H9 (cell line): ENCODE results near the gene NCKAP5. TPM values are rescaled to one million over a fixed set of nuclear protein-coding genes. Genes with fewer than 3 reads are reported as not detected.

ENCODE experiments used
- DNase-seq: peaks from one replicate; pipeline ENCODE4 v3.0.0-alpha.2; 2017
- H2AFZ ChIP-seq: one replicate; pipeline ENCODE4 v1.6.1; 2013; ENCODE audit warnings: mild to moderate bottlenecking, low read length, control low read depth, moderate library complexity
- H2AK5ac ChIP-seq: 2 replicates; pipeline ENCODE4 v1.6.1; 2013; ENCODE audit warnings: low read length, control low read depth, mixed read lengths; ENCODE audit not compliant: insufficient read length
- H2BK120ac ChIP-seq: one replicate; pipeline ENCODE4 v1.6.1; 2013; ENCODE audit warnings: low read depth, mild to moderate bottlenecking, low read length, control low read depth, inconsistent platforms; ENCODE audit not compliant: poor library complexity, severe bottlenecking
- H2BK12ac ChIP-seq: 2 replicates; pipeline ENCODE4 v1.6.1; 2013; ENCODE audit warnings: low read length, control low read depth, mixed read lengths, low read depth; ENCODE audit not compliant: insufficient read length
- H2BK15ac ChIP-seq: 2 replicates; pipeline ENCODE4 v1.6.1; 2013; ENCODE audit warnings: low read depth, low read length, control low read depth
- H2BK20ac ChIP-seq: one replicate; pipeline ENCODE4 v1.6.1; 2013; ENCODE audit warnings: low read depth, mild to moderate bottlenecking, low read length, control low read depth, inconsistent platforms; ENCODE audit not compliant: poor library complexity, severe bottlenecking
- H2BK5ac ChIP-seq: 2 replicates; pipeline ENCODE4 v1.6.1; 2013; ENCODE audit warnings: low read length, control low read depth, mixed read lengths; ENCODE audit not compliant: insufficient read length
- H3K14ac ChIP-seq: 2 replicates; pipeline ENCODE4 v1.6.1; 2013; ENCODE audit warnings: low read length, control low read depth; ENCODE audit not compliant: insufficient read depth
- H3K18ac ChIP-seq: 2 replicates; pipeline ENCODE4 v1.6.1; 2013; ENCODE audit warnings: low read depth, mild to moderate bottlenecking, mixed read lengths, low read length, control low read depth; ENCODE audit not compliant: insufficient read length
- H3K23ac ChIP-seq: 2 replicates; pipeline ENCODE4 v1.6.1; 2013; ENCODE audit warnings: low read length, control low read depth, mixed read lengths, low read depth; ENCODE audit not compliant: insufficient read length
- H3K23me2 ChIP-seq: 2 replicates; pipeline ENCODE4 v1.6.1; 2013; ENCODE audit warnings: low read depth, mild to moderate bottlenecking, mixed read lengths, low read length, control low read depth; ENCODE audit not compliant: insufficient read length, poor library complexity, severe bottlenecking
- H3K27ac ChIP-seq: 2 replicates; pipeline ENCODE4 v1.5.1; 2013; ENCODE audit warnings: low read length, control low read depth, mixed read lengths, low read depth; ENCODE audit not compliant: insufficient read length
- H3K27me3 ChIP-seq: 2 replicates; pipeline ENCODE4 v1.6.1; 2013; ENCODE audit warnings: low read length, control low read depth, inconsistent platforms; ENCODE audit not compliant: insufficient read depth
- H3K4ac ChIP-seq: 2 replicates; pipeline ENCODE4 v1.6.1; 2013; ENCODE audit warnings: low read depth, mild to moderate bottlenecking, control low read depth, inconsistent platforms, low read length, moderate library complexity
- H3K4me1 ChIP-seq: 2 replicates; pipeline ENCODE4 v1.6.1; 2013; ENCODE audit warnings: low read length, control low read depth, inconsistent platforms; ENCODE audit not compliant: insufficient read depth
- H3K4me2 ChIP-seq: 2 replicates; pipeline ENCODE4 v1.6.1; 2013; ENCODE audit warnings: low read length, control low read depth, mixed read lengths; ENCODE audit not compliant: insufficient read length, insufficient read depth
- H3K56ac ChIP-seq: 2 replicates; pipeline ENCODE4 v1.6.1; 2013; ENCODE audit warnings: low read depth, mild to moderate bottlenecking, mixed read lengths, low read length, control low read depth; ENCODE audit not compliant: insufficient read length
- H3K79me1 ChIP-seq: 2 replicates; pipeline ENCODE4 v1.6.1; 2013; ENCODE audit warnings: low read depth, mild to moderate bottlenecking, moderate library complexity, low read length, control low read depth, inconsistent platforms; ENCODE audit not compliant: insufficient read depth, poor library complexity, severe bottlenecking
- H3K79me2 ChIP-seq: 2 replicates; pipeline ENCODE4 v1.6.1; 2013; ENCODE audit warnings: low read length, control low read depth, inconsistent platforms; ENCODE audit not compliant: insufficient read depth
- H3K9ac ChIP-seq: 2 replicates; pipeline ENCODE4 v1.6.1; 2013; ENCODE audit warnings: low read length, control low read depth, mixed read lengths; ENCODE audit not compliant: insufficient read length; ENCODE audit errors: extremely low read depth
- H3K9me3 ChIP-seq: one replicate; pipeline ENCODE4 v1.6.1; 2013; ENCODE audit warnings: low read depth, low read length, inconsistent platforms; ENCODE audit not compliant: control insufficient read depth
- H3T11ph ChIP-seq: one replicate; pipeline ENCODE4 v1.6.1; 2013; ENCODE audit warnings: mild to moderate bottlenecking, low read length, control low read depth, inconsistent platforms
- H4K20me1 ChIP-seq: one replicate; pipeline ENCODE4 v1.6.1; 2013; ENCODE audit not compliant: control insufficient read depth, insufficient read length, insufficient read depth
- H4K5ac ChIP-seq: 2 replicates; pipeline ENCODE4 v1.6.1; 2013; ENCODE audit warnings: low read depth, mild to moderate bottlenecking, mixed read lengths, low read length, control low read depth; ENCODE audit not compliant: insufficient read length
- H4K8ac ChIP-seq: replicated peaks from 2 replicates; pipeline ENCODE4 v1.6.1; 2013; ENCODE audit warnings: low read length, control low read depth, mixed read lengths, low read depth; ENCODE audit not compliant: insufficient read length
- H4K91ac ChIP-seq: 2 replicates; pipeline ENCODE4 v1.6.1; 2013; ENCODE audit warnings: low read depth, mild to moderate bottlenecking, moderate library complexity, mixed read lengths, low read length, control low read depth; ENCODE audit not compliant: insufficient read length
- H3K27ac Mint-ChIP-seq, 3 experiments: 2 replicates in 2 of 3; 3 replicates in 1 of 3; pipeline ENCODE4 v1.8.0; 2020 to 2021; ENCODE audit warnings: mixed read lengths in 3 of 3, mild to moderate bottlenecking in 1 of 3, moderate library complexity in 1 of 3
- H3K27me3 Mint-ChIP-seq: 2 replicates; pipeline ENCODE4 v1.8.0; 2021; ENCODE audit warnings: low read depth, mild to moderate bottlenecking, moderate library complexity, mixed read lengths
- H3K36me3 Mint-ChIP-seq, 3 experiments: 2 replicates in 2 of 3; 3 replicates in 1 of 3; pipeline ENCODE4 v1.8.0; 2020 to 2021; ENCODE audit warnings: low read depth in 3 of 3, mixed read lengths in 3 of 3; ENCODE audit not compliant: insufficient read depth in 1 of 3
- H3K4me1 Mint-ChIP-seq, 2 experiments: 2 replicates each; pipeline ENCODE4 v1.8.0; 2020; ENCODE audit warnings: mixed read lengths in 2 of 2
- H3K4me3 Mint-ChIP-seq, 2 experiments: 2 replicates in 1 of 2; 3 replicates in 1 of 2; pipeline ENCODE4 v1.8.0; 2020 to 2021; ENCODE audit warnings: mild to moderate bottlenecking in 2 of 2, mixed read lengths in 2 of 2, moderate library complexity in 1 of 2
- H3K9me3 Mint-ChIP-seq, 2 experiments: 2 replicates in 1 of 2; 3 replicates in 1 of 2; pipeline ENCODE4 v1.8.0; 2020; ENCODE audit warnings: mild to moderate bottlenecking in 2 of 2, mixed read lengths in 2 of 2, moderate library complexity in 1 of 2
- WGBS: extraction: QIAGEN DNeasy Blood & Tissue Kit; methylation state at CpG from one replicate; pipeline ENCODE4 v1.1.7; 2013; ENCODE audit warnings: missing lambda C conversion rate, low lambda C conversion rate, mixed read lengths; ENCODE audit not compliant: insufficient read length; ENCODE audit errors: extremely low coverage; 5-methylcytosine and 5-hydroxymethylcytosine counted together
- total RNA-seq: library from RNA; stranded (reverse); gene quantifications from 2 replicates; pipeline ENCODE4 v1.2.1, GENCODE V29; 2021
- TF ChIP-seq, protein P1 (sequence below): fragments of 200-600 bp; sonication (generic); conservative IDR thresholded peaks from 3 replicates; pipeline ENCODE4 v1.8.0; 2021; ENCODE audit warnings: antibody characterized with exemption, mild to moderate bottlenecking

The NCKAP5 gene
- total RNA-seq, 1 experiment from 2014 or later: 0.26 TPM

DNA sequence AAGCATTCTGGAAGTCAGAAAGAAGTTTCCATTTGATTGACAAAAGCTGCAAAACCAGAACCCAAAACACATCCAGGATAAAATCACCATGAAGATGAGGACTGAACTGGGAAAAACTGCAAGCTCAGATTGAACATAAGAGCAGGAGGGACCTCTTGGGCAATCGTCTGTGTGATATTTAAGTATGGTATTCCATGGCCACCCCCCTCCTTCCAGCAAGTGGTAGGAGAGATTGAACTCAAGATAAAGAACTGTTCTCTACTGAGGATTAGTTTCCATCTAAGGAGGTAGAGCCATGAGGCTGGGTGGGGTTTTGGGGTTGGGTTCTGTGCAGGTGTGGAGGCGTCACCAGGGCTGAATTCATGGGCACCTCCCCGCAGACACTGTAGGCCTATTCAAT is 251.1 kb downstream of the NCKAP5 start:
- WGBS: no CpG with 5 or more reads among the region's 3 CpGs
- no peaks in the 10 kb centered on the region for H3K79me1 ChIP-seq
- peaks cover 0 to 10% (median 5%) of the 10 kb centered on the region in 3 experiments; a peak in 4 of 7 replicates for H3K36me3 Mint-ChIP-seq
- H3K23ac ChIP-seq: no peak overlapping the region
- DNase-seq: no peak
- H3K4me1 ChIP-seq: no peaks in the 10 kb centered on the region
- H3K4me2 ChIP-seq: no peak overlapping the region
- no peak overlapping the region for H3K27ac Mint-ChIP-seq
- no peak overlapping the region for H3K9ac ChIP-seq
- H2BK12ac ChIP-seq: no peak overlapping the region
- TF ChIP-seq, protein P1, sequence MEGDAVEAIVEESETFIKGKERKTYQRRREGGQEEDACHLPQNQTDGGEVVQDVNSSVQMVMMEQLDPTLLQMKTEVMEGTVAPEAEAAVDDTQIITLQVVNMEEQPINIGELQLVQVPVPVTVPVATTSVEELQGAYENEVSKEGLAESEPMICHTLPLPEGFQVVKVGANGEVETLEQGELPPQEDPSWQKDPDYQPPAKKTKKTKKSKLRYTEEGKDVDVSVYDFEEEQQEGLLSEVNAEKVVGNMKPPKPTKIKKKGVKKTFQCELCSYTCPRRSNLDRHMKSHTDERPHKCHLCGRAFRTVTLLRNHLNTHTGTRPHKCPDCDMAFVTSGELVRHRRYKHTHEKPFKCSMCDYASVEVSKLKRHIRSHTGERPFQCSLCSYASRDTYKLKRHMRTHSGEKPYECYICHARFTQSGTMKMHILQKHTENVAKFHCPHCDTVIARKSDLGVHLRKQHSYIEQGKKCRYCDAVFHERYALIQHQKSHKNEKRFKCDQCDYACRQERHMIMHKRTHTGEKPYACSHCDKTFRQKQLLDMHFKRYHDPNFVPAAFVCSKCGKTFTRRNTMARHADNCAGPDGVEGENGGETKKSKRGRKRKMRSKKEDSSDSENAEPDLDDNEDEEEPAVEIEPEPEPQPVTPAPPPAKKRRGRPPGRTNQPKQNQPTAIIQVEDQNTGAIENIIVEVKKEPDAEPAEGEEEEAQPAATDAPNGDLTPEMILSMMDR: no peak
- no peak overlapping the region for H3K56ac ChIP-seq
- no peak overlapping the region for H4K91ac ChIP-seq
- no peak overlapping the region for H2BK120ac ChIP-seq
- H3K27me3 ChIP-seq: peaks cover 2% of the 10 kb centered on the region; the same call in 1 of the 2 replicates
- H2AK5ac ChIP-seq: no peak overlapping the region
- no peak overlapping the region for H2BK5ac ChIP-seq
- H3K4me1 Mint-ChIP-seq: peaks cover 0 to 9% of the 10 kb centered on the region in 2 experiments; a peak in 2 of 4 replicates
- H3K4me3 Mint-ChIP-seq: no peak overlapping the region
- no peak overlapping the region for H2BK20ac ChIP-seq
- H4K5ac ChIP-seq: no peak overlapping the region
- H3K18ac ChIP-seq: no peak overlapping the region
- H3K23me2 ChIP-seq: no peaks in the 10 kb centered on the region
- H3K9me3 Mint-ChIP-seq: peaks cover 0 to 6% of the 10 kb centered on the region in 2 experiments; a peak in 2 of 5 replicates
- H3K14ac ChIP-seq: no peak overlapping the region
- H3K4ac ChIP-seq: no peak overlapping the region
- H3K79me2 ChIP-seq: no peaks in the 10 kb centered on the region
- H3T11ph ChIP-seq: no peak overlapping the region
- no peak overlapping the region for H2BK15ac ChIP-seq
- peaks cover 1% of the 10 kb centered on the region; the same call in 1 of the 2 replicates for H3K27me3 Mint-ChIP-seq
- no peak overlapping the region for H3K27ac ChIP-seq
- no peak overlapping the region for H4K8ac ChIP-seq
- H4K20me1 ChIP-seq: no peaks in the 10 kb centered on the region
- H3K9me3 ChIP-seq: no peaks in the 10 kb centered on the region
- no peak overlapping the region for H2AFZ ChIP-seq
